Activated T-helper 1 cell treated with anti-CD3 and anti-CD28 coated beads, Interleukin-12 subunit alpha, Interleukin-12 subunit beta, Interleukin-2, Interleukin-4 antibody, amounts not matched to agents 30 ng/mL and 10 ng/mL and 1 ng/mL, durations not matched to agents 14 hours and 24 hours and 36 hours (primary cell): ENCODE data around the gene METTL26. TPM values are rescaled to one million over a fixed set of nuclear protein-coding genes. Genes with fewer than 3 reads are reported as not detected.

Experiments
- DNase-seq: peaks from one replicate; pipeline ENCODE4 v3.0.0; 2021; ENCODE audit warnings: low spot score
- H3K27ac Mint-ChIP-seq: one replicate; pipeline ENCODE4 v1.8.0; 2021; ENCODE audit warnings: mild to moderate bottlenecking, mixed read lengths
- H3K27me3 Mint-ChIP-seq: one replicate; pipeline ENCODE4 v1.8.0; 2022; ENCODE audit warnings: mild to moderate bottlenecking, moderate library complexity, mixed read lengths; ENCODE audit not compliant: insufficient read depth
- H3K36me3 Mint-ChIP-seq: one replicate; pipeline ENCODE4 v1.8.0; 2021; ENCODE audit warnings: low read depth, mixed read lengths
- H3K4me1 Mint-ChIP-seq: one replicate; pipeline ENCODE4 v1.8.0; 2021; ENCODE audit warnings: low read depth, mixed read lengths
- H3K4me3 Mint-ChIP-seq: one replicate; pipeline ENCODE4 v1.8.0; 2021; ENCODE audit warnings: mild to moderate bottlenecking, moderate library complexity, mixed read lengths
- H3K9me3 Mint-ChIP-seq: one replicate; pipeline ENCODE4 v1.8.0; 2021; ENCODE audit warnings: mixed read lengths
- intact Hi-C: fragments of 100-400 bp; cut with micrococcal nuclease; formaldehyde crosslinking; loops from one replicate; pipeline ENCODE4 v1.15.1; 2024
- total RNA-seq: library from RNA; stranded (reverse); gene quantifications from 2 replicates; pipeline ENCODE4 v1.2.3, GENCODE V29; 2022

The METTL26 gene
- total RNA-seq, result 141 and 147 TPM in 2 replicates

- Mint-ChIP-seq H3K4me1 (peaks cover 6% of the 10 kb centered on the region), H3K4me3 (peak within 1 kb of the TSS; percentile 85), H3K27ac (peak within 1 kb of the TSS; percentile 91), H3K36me3 (no peaks in the 10 kb centered on the region), H3K27me3 (no peaks in the 10 kb centered on the region), H3K9me3 (no peaks in the 10 kb centered on the region)
- intact Hi-C loops, result loop anchor here (1.0 to 5.0 kb wide), 14 partner anchors 13 to 1521 kb away; partner anchors contain the start of genes AXIN1, CAPN15, CHTF18 and DECR2
- peak; percentile 91 for DNase-seq
Observed at GRCh38 chr16:636206-637080, at the start of gene METTL26. Gene METTL26 (minus strand): TSS chr16:636305. CDS start chr16:636290, 15 bp downstream.

- Mint-ChIP-seq H3K27me3 (no peaks in the 10 kb centered on the region), H3K36me3 (peaks cover 12% of the 10 kb centered on the region), H3K9me3 (no peaks in the 10 kb centered on the region), H3K4me1 (peaks cover 9% of the 10 kb centered on the region), H3K4me3 (no peak overlapping the region), H3K27ac (no peak overlapping the region)
- intact Hi-C loops, result loop anchor here (1.0 kb wide), 3 partner anchors 36 to 122 kb away; partner anchors contain the start of genes METTL26 and WDR90
- no peak for DNase-seq
Observed at GRCh38 chr16:684961-685696, 49.0 kb upstream of the METTL26 start.

- Mint-ChIP-seq H3K4me3 (peak within 1 kb of the TSS; percentile 83), H3K4me1 (peaks cover 5% of the 10 kb centered on the region), H3K27ac (peak within 1 kb of the TSS; percentile 58), H3K27me3 (no peaks in the 10 kb centered on the region), H3K36me3 (peaks cover 12% of the 10 kb centered on the region), H3K9me3 (no peaks in the 10 kb centered on the region)
- DNase-seq, result peak; percentile 97
- intact Hi-C loops, result loop anchor here (1.0 kb wide), 3 partner anchors 35 to 123 kb away; partner anchors contain the start of genes METTL26 and WDR90
Observed at GRCh38 chr16:684071-684794, 48.1 kb upstream of the METTL26 start, which contains the start of gene JMJD8. Gene JMJD8 (minus strand): TSS chr16:684334. CDS start chr16:684319, 15 bp downstream.

GRCh38 chr16:683396-684070, 47.4 kb upstream of the METTL26 start:
- peak overlapping the region; percentile 83 for H3K4me3 Mint-ChIP-seq
- H3K27ac Mint-ChIP-seq, result peak overlapping the region; percentile 48
- DNase-seq, result no peak
- no peaks in the 10 kb centered on the region for H3K9me3 Mint-ChIP-seq
- intact Hi-C loops, result loop anchor here (1.0 kb wide), 3 partner anchors 34 to 124 kb away; partner anchors contain the start of genes METTL26 and WDR90
- peaks cover 12% of the 10 kb centered on the region for H3K36me3 Mint-ChIP-seq
- H3K27me3 Mint-ChIP-seq, result no peaks in the 10 kb centered on the region
- peaks cover 5% of the 10 kb centered on the region for H3K4me1 Mint-ChIP-seq

GRCh38 chr16:682493-683395, 46.6 kb upstream of the METTL26 start:
- intact Hi-C loops, result no loop called here
- H3K4me1 Mint-ChIP-seq, result peaks cover 5% of the 10 kb centered on the region
- H3K4me3 Mint-ChIP-seq, result peak overlapping the region; percentile 83
- DNase-seq, result no peak
- H3K36me3 Mint-ChIP-seq, result peaks cover 12% of the 10 kb centered on the region
- H3K27ac Mint-ChIP-seq, result peak overlapping the region; percentile 74
- no peaks in the 10 kb centered on the region for H3K27me3 Mint-ChIP-seq
- H3K9me3 Mint-ChIP-seq, result no peaks in the 10 kb centered on the region

GRCh38 chr16:681746-682427, 45.8 kb upstream of the METTL26 start:
- intact Hi-C loops, result no loop called here
- H3K27me3 Mint-ChIP-seq, result no peaks in the 10 kb centered on the region

GRCh38 chr16:680967-681745, 45.1 kb upstream of the METTL26 start:
- Mint-ChIP-seq H3K9me3 (no peaks in the 10 kb centered on the region), H3K36me3 (peaks cover 12% of the 10 kb centered on the region), H3K27ac (no peak overlapping the region), H3K27me3 (no peaks in the 10 kb centered on the region), H3K4me1 (peaks cover 5% of the 10 kb centered on the region), H3K4me3 (peak overlapping the region; percentile 83)
- no peak for DNase-seq
- intact Hi-C loops, result loop anchor here (1.0 kb wide), 2 partner anchors 14 to 34 kb away; partner anchors contain the start of gene METRN

More at GRCh38 chr16:681746-682427, 45.8 kb upstream of the METTL26 start:
- Mint-ChIP-seq H3K27ac (no peak overlapping the region), H3K4me3 (peak overlapping the region; percentile 83), H3K9me3 (no peaks in the 10 kb centered on the region), H3K4me1 (peaks cover 5% of the 10 kb centered on the region), H3K36me3 (peaks cover 12% of the 10 kb centered on the region)
- DNase-seq, result no peak

GRCh38 chr16:680625-680945, 44.5 kb upstream of the METTL26 start:
- intact Hi-C loops, result loop anchor here (1.0 kb wide), 2 partner anchors 13 to 35 kb away; partner anchors contain the start of gene METRN
- H3K4me3 Mint-ChIP-seq, result peak overlapping the region; percentile 83
- H3K27me3 Mint-ChIP-seq, result no peaks in the 10 kb centered on the region
- H3K9me3 Mint-ChIP-seq, result no peaks in the 10 kb centered on the region
- H3K36me3 Mint-ChIP-seq, result peaks cover 12% of the 10 kb centered on the region
- H3K4me1 Mint-ChIP-seq, result peaks cover 5% of the 10 kb centered on the region
- DNase-seq, result no peak
- H3K27ac Mint-ChIP-seq, result no peak overlapping the region

- Mint-ChIP-seq H3K9me3 (no peaks in the 10 kb centered on the region), H3K4me3 (peak within 1 kb of the TSS; percentile 84), H3K4me1 (peaks cover 5% of the 10 kb centered on the region), H3K36me3 (peaks cover 12% of the 10 kb centered on the region), H3K27ac (peak within 1 kb of the TSS; percentile 55), H3K27me3 (peaks cover 4% of the 10 kb centered on the region)
- peak; percentile 83 for DNase-seq
- intact Hi-C loops, result loop anchor here (1.0 kb wide), 6 partner anchors 13 to 91 kb away; partner anchors contain the start of genes METRN, METTL26 and WDR90
Observed at GRCh38 chr16:679814-680624, 43.9 kb upstream of the METTL26 start, which contains the start of gene STUB1. Gene STUB1 (plus strand): TSS chr16:680410. CDS start chr16:680526, 116 bp downstream.
